Lower leg skin (tissue), 4 donors: Measurements from ENCODE around the gene RTL1. TPM values are rescaled to one million over a fixed set of nuclear protein-coding genes. Genes with fewer than 3 reads are reported as not detected.

Experiments used
- DNase-seq, 2 donors: peaks; one replicate each; pipeline ENCODE4 v3.0.0-alpha.2; 2019; ENCODE audit warnings: low spot score in 2 of 2
- H3K4me3 ChIP-seq: fragments of 200-600 bp; sonication (generic); 2 replicates; pipeline ENCODE4 v1.5.1; 2017; ENCODE audit warnings: mild to moderate bottlenecking, low read depth; ENCODE audit not compliant: poor library complexity, severe bottlenecking
- CTCF ChIP-seq, 3 donors: fragments of 450-650 bp; IDR thresholded peaks; one replicate each; pipeline ENCODE4 v1.5.1; 2016; ENCODE audit warnings: antibody characterized with exemption in 3 of 3, mild to moderate bottlenecking in 3 of 3, moderate library complexity in 2 of 3
- POLR2A ChIP-seq, 2 donors: fragments of 450-650 bp; IDR thresholded peaks; one replicate each; pipeline ENCODE4 v1.6.1; 2016 to 2017; ENCODE audit warnings: antibody characterized with exemption in 2 of 2, mild to moderate bottlenecking in 1 of 2, moderate library complexity in 1 of 2
- WGBS, 2 donors: methylation state at CpG; one replicate each; pipeline ENCODE4 v1.1.5; 2018; 5-methylcytosine and 5-hydroxymethylcytosine counted together
- intact Hi-C: fragments of 100-400 bp; cut with DNase I; formaldehyde crosslinking; loops from one replicate; pipeline ENCODE4 v1.15.0; 2023; ENCODE audit warnings: low total_unique reads
- total RNA-seq, 4 donors: library from RNA; depleted of rRNA; stranded (reverse); fragments of >200 nt; gene quantifications; one replicate each; pipeline ENCODE4 v1.1.0, GENCODE V29; 2016

RTL1 gene
- total RNA-seq, 4 donors from 2014 or later, result not detected

GRCh38 chr14:100895411-100895810 is 8.1 kb downstream of the RTL1 start:
- TF ChIP-seq CTCF (IDR thresholded peaks at IDR 0.05) (no peak), POLR2A (IDR thresholded peaks at IDR 0.05) (no peak)
- no peak overlapping the region for H3K4me3 ChIP-seq
- WGBS, 2 donors, result 88 to 89% methylated on average over 6 of the region's 6 CpGs
- DNase-seq, result peak in 1 of 2 donors; percentile 36
- intact Hi-C loops, result no loop called here

GRCh38 chr14:100894416-100894815 is 9.1 kb downstream of the RTL1 start:
- DNase-seq, result peak in 1 of 2 donors; percentile 68
- 87 to 88% methylated on average over 6 of the region's 6 CpGs for WGBS, 2 donors
- no peak overlapping the region for H3K4me3 ChIP-seq
- intact Hi-C loops, result no loop called here
- TF ChIP-seq CTCF (IDR thresholded peaks at IDR 0.05) (no peak), POLR2A (IDR thresholded peaks at IDR 0.05) (no peak)

GRCh38 chr14:100893760-100894159 is 9.8 kb downstream of the RTL1 start:
- intact Hi-C loops, result no loop called here
- WGBS, 2 donors, result 84 to 91% methylated on average over 11 of the region's 11 CpGs
- DNase-seq, result peak in 1 of 2 donors; percentile 64
- H3K4me3 ChIP-seq, result no peak overlapping the region
- TF ChIP-seq CTCF (IDR thresholded peaks at IDR 0.05) (no peak), POLR2A (IDR thresholded peaks at IDR 0.05) (no peak)

- intact Hi-C loops, result no loop called here
- no peak overlapping the region for H3K4me3 ChIP-seq
- WGBS, 2 donors, result 83 to 90% methylated on average over 8 of the region's 8 CpGs
- TF ChIP-seq CTCF (IDR thresholded peaks at IDR 0.05) (no peak), POLR2A (IDR thresholded peaks at IDR 0.05) (no peak)
- DNase-seq, result peak in 1 of 2 donors; percentile 59
Measured at GRCh38 chr14:100893228-100893601, 10.3 kb downstream of the RTL1 start.

- TF ChIP-seq CTCF (IDR thresholded peaks at IDR 0.05) (no peak), POLR2A (IDR thresholded peaks at IDR 0.05) (no peak)
- intact Hi-C loops, result no loop called here
- peak in 1 of 2 donors; percentile 32 for DNase-seq
- H3K4me3 ChIP-seq, result no peak overlapping the region
- WGBS, 2 donors, result 90 to 91% methylated on average over 17 of the region's 17 CpGs
Measured at GRCh38 chr14:100892496-100893227, 10.9 kb downstream of the RTL1 start.
